Vagina (tissue), 2 donors: ENCODE results near the gene CORO1A.

Source experiments
- CTCF ChIP-seq, 3 experiments: fragments of 450-650 bp in 2 of 3; fragments of 200-600 bp in 1 of 3; sonication (generic) in 1 of 3; IDR thresholded peaks; one replicate each; pipeline ENCODE4 v1.5.1; 2017 to 2019; ENCODE audit warnings: antibody characterized with exemption in 3 of 3, mild to moderate bottlenecking in 2 of 3, moderate library complexity in 2 of 3
- POLR2AphosphoS5 ChIP-seq, 2 donors: sonication (generic); formaldehyde crosslinking; IDR thresholded peaks; one replicate each; pipeline ENCODE4 v1.9.0; 2017; ENCODE audit warnings: antibody characterized with exemption in 2 of 2, mild to moderate bottlenecking in 2 of 2, low read depth in 1 of 2; ENCODE audit not compliant: insufficient read depth in 1 of 2

DNA sequence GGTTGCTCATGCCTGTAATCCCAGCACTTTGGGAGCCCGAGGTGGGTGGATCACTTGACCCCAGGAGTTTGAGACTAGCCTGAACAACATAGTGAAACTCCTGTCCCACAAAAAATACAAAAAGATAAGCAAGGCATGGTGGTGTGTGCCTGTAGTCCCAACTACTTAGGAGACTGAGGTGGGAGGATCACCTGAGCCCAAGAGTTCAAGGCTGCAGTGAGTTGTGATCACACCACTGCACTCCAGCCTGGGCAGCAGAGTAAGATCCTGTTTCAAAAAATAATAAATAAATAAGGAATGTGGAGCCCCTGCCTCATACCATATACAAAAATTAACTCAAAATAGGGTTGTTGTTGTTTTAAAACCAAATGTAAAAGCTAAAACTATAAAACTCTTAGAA is 26.2 kb upstream of the CORO1A start:
- TF ChIP-seq CTCF (IDR thresholded peaks at IDR 0.05) (no peak), POLR2AphosphoS5 (IDR thresholded peaks at IDR 0.05; ENCODE audit: insufficient read depth in 1 of 2, low read depth in 1 of 2) (no peak)
